Muscle of back (tissue), 11 donors: ENCODE measurements around the gene PPM1H. TPM values are rescaled to one million over a fixed set of nuclear protein-coding genes. Genes with fewer than 3 reads are reported as not detected.

ENCODE experiments used
- DNase-seq, 3 donors: peaks; one replicate each; pipeline versions ENCODE4 v3.0.0 to v3.0.0-alpha.2; 2013
- polyA plus RNA-seq, 10 donors: library from polyadenylated mRNA; unstranded; fragments of 120-200 nt; gene quantifications; one replicate each; pipeline ENCODE4 v1.2.1, GENCODE V29; 2013; ENCODE audit not compliant: insufficient read length in 10 of 10

Gene PPM1H
- polyA plus RNA-seq, 10 donors = 2.8 to 4.9 (median 3.5) TPM

- DNase-seq = no peak
Measured at GRCh38 chr12:62654326-62655241, 280.4 kb downstream of the PPM1H start.

GRCh38 chr12:62653740-62654139, 281.2 kb downstream of the PPM1H start:
- DNase-seq = no peak

GRCh38 chr12:62653304-62653703, 281.6 kb downstream of the PPM1H start:
- DNase-seq = no peak

- DNase-seq = no peak
Measured at GRCh38 chr12:62651138-62651537, 283.8 kb downstream of the PPM1H start.

GRCh38 chr12:62649412-62650138, 285.4 kb downstream of the PPM1H start:
- DNase-seq = no peak

- DNase-seq = no peak
Measured at GRCh38 chr12:62647586-62647985, 287.4 kb downstream of the PPM1H start.

GRCh38 chr12:62646566-62646965, 288.4 kb downstream of the PPM1H start:
- DNase-seq = no peak

- peak in 2 of 3 donors; percentile 26 to 31 for DNase-seq
Measured at GRCh38 chr12:62643486-62643885, 291.5 kb downstream of the PPM1H start.

- no peak for DNase-seq
Measured at GRCh38 chr12:62642486-62642885, 292.5 kb downstream of the PPM1H start.

GRCh38 chr12:62640910-62641448, 294.0 kb downstream of the PPM1H start:
- peak in 1 of 3 donors; percentile 42 for DNase-seq

GRCh38 chr12:62637679-62638078, 297.3 kb downstream of the PPM1H start:
- no peak for DNase-seq

- DNase-seq = no peak
Measured at GRCh38 chr12:62635649-62636048, 299.3 kb downstream of the PPM1H start.

- peak; percentile 66 to 86 (median 69) for DNase-seq
Measured at GRCh38 chr12:62632411-62632918, 302.5 kb downstream of the PPM1H start.

- DNase-seq = peak; percentile 73 to 92 (median 89)
Measured at GRCh38 chr12:62631471-62632410, 303.2 kb downstream of the PPM1H start.

GRCh38 chr12:62629971-62630739, 304.8 kb downstream of the PPM1H start:
- no peak for DNase-seq

- DNase-seq = no peak
Measured at GRCh38 chr12:62629413-62629812, 305.5 kb downstream of the PPM1H start.

GRCh38 chr12:62627181-62627580, 307.8 kb downstream of the PPM1H start:
- no peak for DNase-seq

- DNase-seq = no peak
Measured at GRCh38 chr12:62625228-62625627, 309.7 kb downstream of the PPM1H start.

GRCh38 chr12:62622177-62622576, 312.8 kb downstream of the PPM1H start:
- no peak for DNase-seq

- no peak for DNase-seq
Measured at GRCh38 chr12:62621101-62621638, 313.8 kb downstream of the PPM1H start.
